IMR-90 (cell line): ENCODE results near the gene ZNF611. TPM values are rescaled to one million over a fixed set of nuclear protein-coding genes. Genes with fewer than 3 reads are reported as not detected.

Source experiments
- ATAC-seq: fragments of 200-7000 bp; cut with Tn5 transposase; 2 replicates; pipeline ENCODE4 v1.9.1; 2020; ENCODE audit warnings: low read depth, mild to moderate bottlenecking, moderate library complexity
- BruUV-seq: library from RNA; stranded (reverse); fragments of 400-500 nt; replicated peaks from 2 replicates; lab custom pipeline; 2021; lab: Mats Ljungman, UMichigan
- CTCF ChIA-PET: fragments of 300-600 bp; formaldehyde crosslinking; extraction: SDS; loops from one replicate; lab custom pipeline; 2021; ENCODE audit warnings: antibody characterized with exemption; lab: Yijun Ruan, JAX
- POLR2A ChIA-PET: fragments of 300-600 bp; sonication (Branson Sonifier 250); formaldehyde crosslinking; loops from one replicate; lab custom pipeline; 2022; ENCODE audit warnings: antibody characterized with exemption; ENCODE audit not compliant: unreplicated experiment; lab: Charles Lee
- DNase-seq: peaks from one replicate; pipeline ENCODE4 v3.0.0; 2013
- H2AFZ ChIP-seq: replicated peaks from 2 replicates; pipeline ENCODE3; 2013; ENCODE audit warnings: low read length, mild to moderate bottlenecking; ENCODE audit not compliant: poor library complexity
- H2AK5ac ChIP-seq: 2 replicates; pipeline ENCODE4 v1.6.1; 2013; ENCODE audit warnings: low read depth, low read length, inconsistent platforms
- H2AK9ac ChIP-seq: replicated peaks from 2 replicates; pipeline ENCODE3; 2013; ENCODE audit warnings: mild to moderate bottlenecking, low read depth, low read length, moderate library complexity; ENCODE audit not compliant: poor library complexity
- H2BK120ac ChIP-seq: 2 replicates; pipeline ENCODE4 v1.6.1; 2013; ENCODE audit warnings: low read depth, low read length, inconsistent platforms
- H2BK15ac ChIP-seq: 3 replicates; pipeline ENCODE4 v1.6.1; 2013; ENCODE audit warnings: low read depth, low read length, inconsistent platforms
- H2BK20ac ChIP-seq: 2 replicates; pipeline ENCODE4 v1.6.1; 2013; ENCODE audit warnings: low read depth, mild to moderate bottlenecking, inconsistent platforms, low read length, moderate library complexity
- H2BK5ac ChIP-seq: 2 replicates; pipeline ENCODE4 v1.6.1; 2013; ENCODE audit warnings: mild to moderate bottlenecking, low read depth, low read length, inconsistent platforms; ENCODE audit not compliant: poor library complexity, severe bottlenecking
- H3K14ac ChIP-seq: replicated peaks from 2 replicates; pipeline ENCODE4 v1.6.1; 2013; ENCODE audit warnings: low read depth, low read length, inconsistent platforms
- H3K18ac ChIP-seq: 2 replicates; pipeline ENCODE4 v1.6.1; 2013; ENCODE audit warnings: low read depth, low read length, control low read depth
- H3K23ac ChIP-seq: 2 replicates; pipeline ENCODE4 v1.6.1; 2013; ENCODE audit warnings: low read depth, low read length, inconsistent platforms
- H3K27ac ChIP-seq: 2 replicates; pipeline ENCODE4 v1.5.1; 2013; ENCODE audit warnings: mild to moderate bottlenecking, control low read depth, low read length; ENCODE audit not compliant: insufficient read depth
- H3K27me3 ChIP-seq: 2 replicates; pipeline ENCODE4 v1.6.1; 2013; ENCODE audit warnings: low read length; ENCODE audit not compliant: control insufficient read depth, insufficient read depth
- H3K36me3 ChIP-seq: 2 replicates; pipeline ENCODE4 v1.6.1; 2013; ENCODE audit warnings: low read length, mixed read lengths; ENCODE audit not compliant: control insufficient read depth, insufficient read depth
- H3K4ac ChIP-seq: 2 replicates; pipeline ENCODE4 v1.6.1; 2013; ENCODE audit warnings: low read depth, low read length, inconsistent platforms
- H3K4me1 ChIP-seq: 2 replicates; pipeline ENCODE4 v1.6.1; 2013; ENCODE audit warnings: low read length, mixed read lengths; ENCODE audit not compliant: control insufficient read depth, insufficient read depth
- H3K4me2 ChIP-seq: 2 replicates; pipeline ENCODE4 v1.6.1; 2013; ENCODE audit warnings: low read depth, mild to moderate bottlenecking, control low read depth, low read length, moderate library complexity
- H3K4me3 ChIP-seq: 2 replicates; pipeline ENCODE4 v1.5.1; 2013; ENCODE audit warnings: low read depth, mild to moderate bottlenecking, control low read depth, low read length, moderate library complexity; ENCODE audit not compliant: insufficient read depth
- H3K56ac ChIP-seq: 2 replicates; pipeline ENCODE4 v1.6.1; 2013; ENCODE audit warnings: low read length, inconsistent platforms; ENCODE audit not compliant: insufficient read depth; ENCODE audit errors: extremely low read depth
- H3K79me1 ChIP-seq, 2 experiments: 2 replicates each; pipeline ENCODE4 v1.6.1; 2013; ENCODE audit warnings: low read length in 2 of 2, inconsistent platforms in 1 of 2, low read depth in 1 of 2
- H3K9ac ChIP-seq: 2 replicates; pipeline ENCODE4 v1.6.1; 2013; ENCODE audit warnings: low read depth, low read length, control low read depth
- H3K9me1 ChIP-seq: 2 replicates; pipeline ENCODE4 v1.6.1; 2013; ENCODE audit warnings: low read length, inconsistent platforms; ENCODE audit not compliant: insufficient read depth
- H3K9me3 ChIP-seq: 2 replicates; pipeline ENCODE4 v1.6.1; 2013; ENCODE audit warnings: low read length; ENCODE audit not compliant: control insufficient read depth, insufficient read depth
- H4K20me1 ChIP-seq: 2 replicates; pipeline ENCODE4 v1.6.1; 2013; ENCODE audit warnings: low read length, inconsistent platforms; ENCODE audit not compliant: insufficient read depth
- H4K5ac ChIP-seq: 2 replicates; pipeline ENCODE4 v1.6.1; 2013; ENCODE audit warnings: mild to moderate bottlenecking, low read depth, low read length, control low read depth
- H4K8ac ChIP-seq, 2 experiments: 2 replicates each; pipeline ENCODE4 v1.6.1; 2013; ENCODE audit warnings: low read depth in 2 of 2, low read length in 2 of 2, control low read depth in 1 of 2, inconsistent platforms in 1 of 2
- H4K91ac ChIP-seq: 2 replicates; pipeline ENCODE4 v1.6.1; 2013; ENCODE audit warnings: low read depth, low read length, inconsistent platforms; ENCODE audit not compliant: insufficient read depth
- CEBPB ChIP-seq: IDR thresholded peaks from 2 replicates; pipeline ENCODE4 v1.6.1; 2012; ENCODE audit warnings: low read depth, low read length, improper control_type of control experiment
- CHD1 ChIP-seq: IDR thresholded peaks from 2 replicates; pipeline ENCODE4 v1.6.1; 2012; ENCODE audit warnings: low read depth, low read length, improper control_type of control experiment
- CTCF ChIP-seq: conservative IDR thresholded peaks from 2 replicates; pipeline ENCODE4 v1.5.1; 2012; ENCODE audit warnings: mild to moderate bottlenecking, low read depth, low read length, improper control_type of control experiment
- FOS ChIP-seq: fragments of 150-350 bp; IDR thresholded peaks from 2 replicates; pipeline ENCODE4 v1.6.1; 2016; ENCODE audit warnings: low read depth, low read length
- MAFK ChIP-seq: IDR thresholded peaks from 2 replicates; pipeline ENCODE4 v1.6.1; 2012; ENCODE audit warnings: low read depth, low read length, improper control_type of control experiment
- MXI1 ChIP-seq: IDR thresholded peaks from 2 replicates; pipeline ENCODE4 v1.6.1; 2012; ENCODE audit warnings: low read depth, mild to moderate bottlenecking, low read length, moderate library complexity, borderline replicate concordance
- POLR2A ChIP-seq: IDR thresholded peaks from 2 replicates; pipeline ENCODE4 v1.6.1; 2012; ENCODE audit warnings: mild to moderate bottlenecking, low read depth, low read length
- RAD21 ChIP-seq: IDR thresholded peaks from 2 replicates; pipeline ENCODE4 v1.6.1; 2012; ENCODE audit warnings: low read length, improper control_type of control experiment
- RCOR1 ChIP-seq: IDR thresholded peaks from 2 replicates; pipeline ENCODE4 v1.6.1; 2012; ENCODE audit warnings: mild to moderate bottlenecking, low read length, improper control_type of control experiment; ENCODE audit not compliant: insufficient replicate concordance
- RFX5 ChIP-seq: IDR thresholded peaks from 2 replicates; pipeline ENCODE4 v1.8.0; 2012; ENCODE audit warnings: low read depth, mild to moderate bottlenecking, low read length, moderate library complexity
- WGBS, 2 experiments: methylation state at CpG; one replicate each; pipeline versions ENCODE4 v1.1.5 to v1.1.7; 2013; ENCODE audit warnings: missing lambda C conversion rate in 2 of 2; ENCODE audit not compliant: insufficient read length in 1 of 2; ENCODE audit errors: extremely low coverage in 2 of 2; 5-methylcytosine and 5-hydroxymethylcytosine counted together
- dilution Hi-C: fragments of 300-500 bp; cut with HindIII; formaldehyde crosslinking; loops from one replicate; pipeline ENCODE4 v1.14.3; 2018; ENCODE audit warnings: low sequenced_read_pairs; ENCODE audit not compliant: unreplicated experiment
- in situ Hi-C: fragments of 300-500 bp; cut with MboI; formaldehyde crosslinking; loops from 3 replicates; pipeline ENCODE4 v1.14.3; 2019; ENCODE audit warnings: low sequenced_read_pairs, inconsistent platforms, mixed read lengths
- intact Hi-C: fragments of 100-400 bp; cut with micrococcal nuclease; formaldehyde crosslinking; loops from 2 replicates; pipeline ENCODE4 v1.10.0; 2022
- polyA plus RNA-seq, 3 experiments: library from polyadenylated mRNA; depleted of rRNA; stranded (reverse); fragments of >200 nt; gene quantifications; 2 replicates each; pipeline ENCODE4 v1.2.3, GENCODE V29; 2012; ENCODE audit warnings: low replicate concordance in 1 of 3
- total RNA-seq: library from RNA; depleted of rRNA; stranded (reverse); fragments of >200 nt; gene quantifications from 2 replicates; pipeline ENCODE4 v1.2.3, GENCODE V29; 2012

ZNF611 gene
- total and polyA plus RNA-seq, 2 of the 4 experiments (the other 2 are of a cell fraction): 3.8 to 8.8 TPM

DNA sequence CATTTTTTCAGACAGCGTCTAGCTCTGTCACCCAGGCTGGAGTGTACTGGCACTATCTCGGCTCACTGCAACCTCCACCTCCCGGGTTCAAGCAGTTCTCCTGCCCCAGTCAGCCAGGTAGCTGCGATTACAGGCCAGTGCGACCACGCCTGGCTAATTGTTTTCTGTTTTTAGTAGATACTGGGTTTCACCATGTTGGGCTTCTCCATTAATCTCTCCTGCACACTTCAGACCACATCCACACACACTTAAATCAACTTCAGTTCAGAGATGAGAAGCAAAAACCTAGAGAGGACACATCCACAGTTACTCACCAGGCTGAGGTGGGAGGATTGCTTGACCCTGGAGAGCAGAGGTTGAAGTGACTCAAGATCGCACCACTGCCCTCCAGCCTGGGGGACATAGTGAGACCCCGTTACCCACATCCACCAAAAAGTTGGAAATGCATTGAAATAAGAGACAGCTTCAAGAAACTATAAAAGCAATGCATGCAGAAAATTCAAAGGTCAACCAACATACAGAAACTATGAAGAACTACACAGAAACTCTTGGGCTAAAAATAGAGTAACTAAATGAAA is 42.3 kb downstream of the ZNF611 start:
- Histone ChIP-seq H3K4me3 (no peak overlapping the region), H3K18ac (no peak overlapping the region), H2BK5ac (no peak overlapping the region), H4K5ac (no peak overlapping the region), H2BK15ac (no peak overlapping the region), H3K23ac (no peak overlapping the region), H4K91ac (no peak overlapping the region), H2AK9ac (no peak overlapping the region), H4K8ac (no peak overlapping the region), H3K9me3 (no peaks in the 10 kb centered on the region), H3K9me1 (peaks cover 4% of the 10 kb centered on the region; the same call in 1 of the 2 replicates), H3K4ac (no peak overlapping the region), H3K56ac (no peak overlapping the region), H3K4me2 (no peak overlapping the region), H4K20me1 (no peaks in the 10 kb centered on the region), H3K27ac (no peak overlapping the region), H2AFZ (no peak overlapping the region), H3K14ac (no peak overlapping the region), H2AK5ac (no peak overlapping the region), H3K27me3 (no peaks in the 10 kb centered on the region), H3K36me3 (0 out of 2 replicates have a peak, but pooled peaks cover 2% of the 10 kb centered on the region), H3K4me1 (peaks cover 7% of the 10 kb centered on the region), H3K9ac (no peak overlapping the region), H3K79me1 (peaks cover 0 to 25% of the 10 kb centered on the region in 2 experiments), H2BK20ac (no peak overlapping the region), H2BK120ac (no peak overlapping the region)
- WGBS, 2 experiments: no CpG with 5 or more reads among the region's 8 CpGs
- no peak for DNase-seq
- intact Hi-C loops (loop anchor here (5.0 kb wide), 1 partner anchor 40 kb away; no protein-coding TSS in a partner anchor), in situ Hi-C loops (no loop called here), dilution Hi-C loops (no loop called here)
- ChIA-PET POLR2A (no interaction called here), CTCF (no interaction called here)
- ATAC-seq: no peak
- TF ChIP-seq MAFK: no peak
- no peak for TF ChIP-seq CTCF
- no peak for TF ChIP-seq MXI1
- TF ChIP-seq FOS: no peak
- no peak for TF ChIP-seq RCOR1
- no peak for TF ChIP-seq CEBPB
- TF ChIP-seq RFX5: no peak
- no peak for TF ChIP-seq RAD21
- TF ChIP-seq CHD1: no peak
- TF ChIP-seq POLR2A: no peak
- no TSS peak for BruUV-seq
